ENCODE results near the gene LIPG. TPM values are rescaled to one million over a fixed set of nuclear protein-coding genes. Genes with fewer than 3 reads are reported as not detected.

Gene LIPG
- polyA plus RNA-seq, 1 donor (not counting 4 experiments of a cell fraction or from before 2014, with no cell fraction given) = 241 TPM

GRCh38 chr18:49534846-49535601 lies 26.8 kb upstream of the LIPG start:
- no peak overlapping the region for H3K4me3 ChIP-seq (ENCODE audit: control insufficient read depth in 2 of 3, extremely low read depth in 1 of 3, insufficient read depth in 2 of 3, low read depth in 1 of 3, low read length in 3 of 3)
- H3K4me1 ChIP-seq (ENCODE audit: control insufficient read depth, extremely low read depth, insufficient read depth, low read length) = no peaks in the 10 kb centered on the region
- DNase-seq (ENCODE audit: low read depth, low spot score) = no peak
- no peak overlapping the region for H3K4me2 ChIP-seq (ENCODE audit: control insufficient read depth, extremely low read depth, insufficient read depth, low read depth, low read length)
- H3K9ac ChIP-seq (ENCODE audit: control insufficient read depth, extremely low read depth, insufficient read depth, low read length) = no peak overlapping the region
- no peaks in the 10 kb centered on the region for H3K36me3 ChIP-seq (ENCODE audit: control insufficient read depth in 2 of 2, extremely low read depth in 1 of 2, insufficient read depth in 2 of 2, low read length in 2 of 2)
- H3K79me2 ChIP-seq (ENCODE audit: control insufficient read depth, insufficient read depth, low read length) = no peaks in the 10 kb centered on the region
- no peaks in the 10 kb centered on the region for H3K9me1 ChIP-seq (ENCODE audit: control insufficient read depth, extremely low read depth, insufficient read depth, low read length)
- H2AFZ ChIP-seq (ENCODE audit: control insufficient read depth, low read length) = no peak overlapping the region
- no peaks in the 10 kb centered on the region for H3K9me3 ChIP-seq (ENCODE audit: control insufficient read depth, low read depth, low read length)
- no peak overlapping the region for H3K27ac ChIP-seq (ENCODE audit: control insufficient read depth, insufficient read depth, low read length)
- no peaks in the 10 kb centered on the region for H4K20me1 ChIP-seq (ENCODE audit: control insufficient read depth, extremely low read depth, insufficient read depth, low read length)
- dilution Hi-C loops (cut with MboI; ENCODE audit: extremely low pct_ligation_motif_present, low sequenced_read_pairs) = no loop called here
- no peak for TF ChIP-seq EZH2 (IDR thresholded peaks at IDR 0.05; ENCODE audit: low read length)
- TF ChIP-seq, protein P1, sequence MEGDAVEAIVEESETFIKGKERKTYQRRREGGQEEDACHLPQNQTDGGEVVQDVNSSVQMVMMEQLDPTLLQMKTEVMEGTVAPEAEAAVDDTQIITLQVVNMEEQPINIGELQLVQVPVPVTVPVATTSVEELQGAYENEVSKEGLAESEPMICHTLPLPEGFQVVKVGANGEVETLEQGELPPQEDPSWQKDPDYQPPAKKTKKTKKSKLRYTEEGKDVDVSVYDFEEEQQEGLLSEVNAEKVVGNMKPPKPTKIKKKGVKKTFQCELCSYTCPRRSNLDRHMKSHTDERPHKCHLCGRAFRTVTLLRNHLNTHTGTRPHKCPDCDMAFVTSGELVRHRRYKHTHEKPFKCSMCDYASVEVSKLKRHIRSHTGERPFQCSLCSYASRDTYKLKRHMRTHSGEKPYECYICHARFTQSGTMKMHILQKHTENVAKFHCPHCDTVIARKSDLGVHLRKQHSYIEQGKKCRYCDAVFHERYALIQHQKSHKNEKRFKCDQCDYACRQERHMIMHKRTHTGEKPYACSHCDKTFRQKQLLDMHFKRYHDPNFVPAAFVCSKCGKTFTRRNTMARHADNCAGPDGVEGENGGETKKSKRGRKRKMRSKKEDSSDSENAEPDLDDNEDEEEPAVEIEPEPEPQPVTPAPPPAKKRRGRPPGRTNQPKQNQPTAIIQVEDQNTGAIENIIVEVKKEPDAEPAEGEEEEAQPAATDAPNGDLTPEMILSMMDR (optimal IDR thresholded peaks at IDR 0.05 in 1 of 3, IDR thresholded peaks at IDR 0.05 in 1 of 3, conservative IDR thresholded peaks at IDR 0.05 in 1 of 3; ENCODE audit: extremely low read depth in 1 of 3, insufficient read depth in 2 of 3, low read length in 3 of 3) = no peak
- no peak for FAIRE-seq
- H3K27me3 ChIP-seq (ENCODE audit: control insufficient read depth, extremely low read depth, insufficient read depth, low read length) = no peaks in the 10 kb centered on the region

DNA sequence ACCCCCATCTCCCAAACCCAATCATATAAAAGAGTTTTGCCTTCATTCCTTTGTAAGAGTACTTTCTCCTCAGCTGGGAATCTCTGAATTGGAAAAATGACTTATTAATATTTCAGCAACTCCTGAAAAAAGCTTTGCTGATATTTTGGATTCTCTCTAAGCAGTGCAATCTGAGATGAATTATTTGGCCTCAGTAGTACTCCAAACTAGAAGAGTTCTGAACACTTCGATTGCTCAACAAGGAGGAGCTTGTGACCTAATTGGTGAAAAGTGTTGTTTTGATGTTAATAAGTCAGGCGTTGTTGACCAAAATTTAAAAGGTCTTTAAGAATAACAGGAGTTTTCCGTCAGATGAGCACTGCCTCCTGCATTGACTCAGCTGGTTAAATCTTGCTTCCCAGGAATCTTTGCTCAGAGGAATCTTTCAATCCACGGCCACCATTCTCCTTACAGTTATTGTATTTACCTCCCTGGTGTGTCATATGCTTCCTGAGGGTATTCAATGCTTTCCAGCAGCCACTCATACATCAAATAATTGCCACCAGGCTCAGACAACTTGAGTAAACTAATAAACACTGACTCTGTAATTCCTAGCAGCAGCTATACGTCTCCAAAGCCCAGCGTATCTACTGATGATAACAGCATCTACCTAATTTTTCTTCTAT lies 24.5 kb upstream of the LIPG start:
- FAIRE-seq (no peak), DNase-seq (ENCODE audit: low read depth, low spot score) (no peak)
- no peak overlapping the region for H2AFZ ChIP-seq (ENCODE audit: control insufficient read depth, low read length)
- H3K4me2 ChIP-seq (ENCODE audit: control insufficient read depth, extremely low read depth, insufficient read depth, low read depth, low read length) = no peak overlapping the region
- H3K36me3 ChIP-seq (ENCODE audit: control insufficient read depth in 2 of 2, extremely low read depth in 1 of 2, insufficient read depth in 2 of 2, low read length in 2 of 2) = no peaks in the 10 kb centered on the region
- no peak overlapping the region for H3K27ac ChIP-seq (ENCODE audit: control insufficient read depth, insufficient read depth, low read length)
- no peak for TF ChIP-seq EZH2 (IDR thresholded peaks at IDR 0.05; ENCODE audit: low read length)
- TF ChIP-seq, protein P1 (optimal IDR thresholded peaks at IDR 0.05 in 1 of 3, IDR thresholded peaks at IDR 0.05 in 1 of 3, conservative IDR thresholded peaks at IDR 0.05 in 1 of 3; ENCODE audit: extremely low read depth in 1 of 3, insufficient read depth in 2 of 3, low read length in 3 of 3) = no peak
- H3K9me3 ChIP-seq (ENCODE audit: control insufficient read depth, low read depth, low read length) = no peaks in the 10 kb centered on the region
- no peaks in the 10 kb centered on the region for H3K79me2 ChIP-seq (ENCODE audit: control insufficient read depth, insufficient read depth, low read length)
- no peak overlapping the region for H3K4me3 ChIP-seq (ENCODE audit: control insufficient read depth in 2 of 3, extremely low read depth in 1 of 3, insufficient read depth in 2 of 3, low read depth in 1 of 3, low read length in 3 of 3)
- no peak overlapping the region for H3K9ac ChIP-seq (ENCODE audit: control insufficient read depth, extremely low read depth, insufficient read depth, low read length)
- dilution Hi-C loops (cut with MboI; ENCODE audit: extremely low pct_ligation_motif_present, low sequenced_read_pairs) = no loop called here
- no peaks in the 10 kb centered on the region for H4K20me1 ChIP-seq (ENCODE audit: control insufficient read depth, extremely low read depth, insufficient read depth, low read length)
- H3K4me1 ChIP-seq (ENCODE audit: control insufficient read depth, extremely low read depth, insufficient read depth, low read length) = no peaks in the 10 kb centered on the region
- no peaks in the 10 kb centered on the region for H3K9me1 ChIP-seq (ENCODE audit: control insufficient read depth, extremely low read depth, insufficient read depth, low read length)
- H3K27me3 ChIP-seq (ENCODE audit: control insufficient read depth, extremely low read depth, insufficient read depth, low read length) = no peaks in the 10 kb centered on the region

Measured in keratinocyte (primary cell).